ENCODE results near the gene RMDN2.
"Not testable (repeated sequence)": the region's sequence is repeated elsewhere in the genome, so short reads cannot be mapped to it uniquely, and the experiment has no call there.

GRCh38 chr2:37962740-37963121 lies 37.6 kb downstream of the RMDN2 start:
- not testable (repeated sequence) for TF ChIP-seq CTCF (IDR thresholded peaks at IDR 0.05; ENCODE audit: borderline replicate concordance, extremely low read depth, low read length, poor library complexity, severe bottlenecking); EZH2 (IDR thresholded peaks at IDR 0.05; ENCODE audit: borderline replicate concordance, low read depth, low read length, severe bottlenecking)
